Activated T-cell treated with anti-CD3 and anti-CD28 coated beads for 1 hour (primary cell): ENCODE measurements around the gene PWWP2B.

ENCODE experiments used
- DNase-seq: peaks from one replicate; pipeline ENCODE4 v3.0.0-alpha.2; 2020; ENCODE audit warnings: low read depth

The PWWP2B gene

DNA sequence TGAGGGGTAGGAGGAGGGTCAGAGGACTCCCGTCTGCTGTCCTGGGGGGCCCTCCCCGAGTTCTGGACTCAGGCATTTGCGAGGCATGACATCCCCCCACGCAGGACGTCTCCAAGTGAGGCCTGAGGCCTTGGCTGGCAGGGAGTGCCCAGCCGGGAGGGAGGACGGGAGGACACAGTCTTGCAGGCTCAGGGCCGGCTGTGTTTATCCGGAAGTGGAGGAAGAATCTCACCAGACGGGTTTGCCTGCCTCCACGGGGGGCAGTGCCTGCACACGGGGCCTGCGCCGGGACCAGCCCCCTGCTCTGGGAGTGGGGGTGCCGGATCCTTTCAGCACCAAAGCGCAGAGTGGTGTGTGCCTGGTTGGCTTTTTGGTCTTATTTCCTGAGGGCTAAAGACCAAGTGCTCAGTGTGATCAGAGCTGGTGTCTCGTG lies 10.9 kb downstream of the PWWP2B start:
- DNase-seq = no peak

- no peak for DNase-seq
Measured at GRCh38 chr10:132408367-132408781, 11.4 kb downstream of the PWWP2B start.

GRCh38 chr10:132408823-132409666 lies 12.0 kb downstream of the PWWP2B start:
- no peak for DNase-seq

GRCh38 chr10:132409667-132410028 lies 12.6 kb downstream of the PWWP2B start:
- DNase-seq = no peak

DNA sequence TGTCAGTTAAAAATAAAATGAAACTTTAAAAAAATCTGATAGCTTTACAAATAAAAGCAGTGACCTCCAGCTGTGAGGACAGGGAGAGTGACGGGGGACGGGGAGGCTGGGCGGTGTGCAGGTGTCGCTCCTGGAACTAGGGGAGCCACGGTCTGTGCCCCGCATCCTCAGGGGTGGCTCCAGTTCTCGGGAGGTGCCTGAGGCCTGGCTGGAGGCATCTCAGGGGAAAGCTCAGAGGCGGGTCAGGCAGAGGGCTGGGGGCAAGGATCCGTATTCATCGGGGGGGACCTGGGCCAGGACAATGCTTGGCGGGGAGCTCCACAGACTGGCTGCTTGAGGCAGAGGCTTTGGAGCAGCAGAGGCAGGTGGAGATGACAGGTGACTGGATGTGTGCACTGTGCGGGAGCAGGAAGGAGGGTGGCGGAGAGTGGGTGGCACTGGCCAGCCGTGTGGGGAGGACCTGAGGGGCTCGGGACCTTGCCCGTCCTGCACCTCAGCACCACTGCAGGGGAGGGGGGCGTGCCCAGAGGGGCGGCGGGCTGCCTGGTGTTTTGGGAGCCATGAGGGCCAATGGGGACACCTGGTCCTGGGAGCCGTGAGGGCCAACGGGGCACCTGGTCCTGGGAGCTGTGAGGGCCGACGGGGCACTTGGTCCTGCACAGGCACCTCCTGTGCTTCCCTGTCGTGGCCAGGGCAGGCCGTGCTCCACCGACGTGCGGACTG lies 13.2 kb downstream of the PWWP2B start:
- DNase-seq = no peak

GRCh38 chr10:132410779-132411532 lies 14.0 kb downstream of the PWWP2B start:
- no peak for DNase-seq

- DNase-seq = no peak
Measured at GRCh38 chr10:132411561-132412253, 14.7 kb downstream of the PWWP2B start.

- DNase-seq = no peak
Measured at GRCh38 chr10:132412316-132413192, 15.6 kb downstream of the PWWP2B start.

- DNase-seq = no peak
Measured at GRCh38 chr10:132413226-132414205, 16.5 kb downstream of the PWWP2B start.

GRCh38 chr10:132414402-132415016 lies 17.5 kb downstream of the PWWP2B start:
- no peak for DNase-seq

- no peak for DNase-seq
Measured at GRCh38 chr10:132415255-132415654, 18.3 kb downstream of the PWWP2B start.

DNA sequence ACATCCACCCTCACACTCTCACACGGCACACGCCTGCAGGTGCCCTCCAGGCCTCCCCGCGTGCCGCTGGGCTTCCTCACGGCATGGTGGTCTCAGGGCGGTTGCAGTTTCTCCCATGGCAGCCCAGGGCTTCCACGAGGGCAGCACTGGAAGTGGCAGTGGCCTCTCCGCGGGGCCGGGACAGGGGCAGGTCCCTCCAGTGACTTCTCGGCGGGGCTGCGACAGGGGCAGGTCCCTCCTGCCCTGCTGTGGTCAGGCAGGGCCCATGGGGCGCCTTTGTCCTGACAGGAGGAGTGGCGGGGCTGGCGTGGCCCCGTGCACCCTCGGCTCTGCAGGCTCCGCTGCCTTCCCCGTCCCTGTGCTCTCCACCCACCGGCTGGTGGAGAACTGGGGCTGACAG lies 19.0 kb downstream of the PWWP2B start:
- DNase-seq = no peak

GRCh38 chr10:132416566-132417256 lies 19.7 kb downstream of the PWWP2B start:
- DNase-seq = no peak

- DNase-seq = no peak
Measured at GRCh38 chr10:132417257-132417910, 20.4 kb downstream of the PWWP2B start.

DNA sequence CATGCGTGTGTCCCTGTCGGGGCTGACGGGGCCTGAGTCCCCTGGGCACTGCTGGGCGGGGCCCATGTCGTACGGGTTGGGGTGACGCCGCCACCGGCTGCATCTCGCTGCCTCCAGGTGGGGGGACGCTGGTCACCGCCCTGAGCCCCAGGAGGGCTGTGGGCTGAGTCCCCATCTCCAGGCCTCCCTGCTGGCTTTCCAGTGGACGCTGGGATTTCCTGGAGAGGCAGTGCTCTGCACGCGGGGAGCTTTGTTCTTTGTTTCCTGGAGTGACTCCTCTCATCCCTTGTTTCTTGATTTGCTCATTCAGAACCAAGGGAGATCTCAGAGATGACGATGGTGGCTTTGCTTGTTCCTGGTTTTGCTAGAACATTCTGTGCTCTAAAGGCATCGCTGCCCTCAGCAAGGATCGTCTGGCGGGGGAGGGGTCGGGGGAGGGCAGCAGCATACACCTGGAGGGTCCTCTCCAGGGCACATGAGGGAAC lies 21.0 kb downstream of the PWWP2B start:
- no peak for DNase-seq

DNA sequence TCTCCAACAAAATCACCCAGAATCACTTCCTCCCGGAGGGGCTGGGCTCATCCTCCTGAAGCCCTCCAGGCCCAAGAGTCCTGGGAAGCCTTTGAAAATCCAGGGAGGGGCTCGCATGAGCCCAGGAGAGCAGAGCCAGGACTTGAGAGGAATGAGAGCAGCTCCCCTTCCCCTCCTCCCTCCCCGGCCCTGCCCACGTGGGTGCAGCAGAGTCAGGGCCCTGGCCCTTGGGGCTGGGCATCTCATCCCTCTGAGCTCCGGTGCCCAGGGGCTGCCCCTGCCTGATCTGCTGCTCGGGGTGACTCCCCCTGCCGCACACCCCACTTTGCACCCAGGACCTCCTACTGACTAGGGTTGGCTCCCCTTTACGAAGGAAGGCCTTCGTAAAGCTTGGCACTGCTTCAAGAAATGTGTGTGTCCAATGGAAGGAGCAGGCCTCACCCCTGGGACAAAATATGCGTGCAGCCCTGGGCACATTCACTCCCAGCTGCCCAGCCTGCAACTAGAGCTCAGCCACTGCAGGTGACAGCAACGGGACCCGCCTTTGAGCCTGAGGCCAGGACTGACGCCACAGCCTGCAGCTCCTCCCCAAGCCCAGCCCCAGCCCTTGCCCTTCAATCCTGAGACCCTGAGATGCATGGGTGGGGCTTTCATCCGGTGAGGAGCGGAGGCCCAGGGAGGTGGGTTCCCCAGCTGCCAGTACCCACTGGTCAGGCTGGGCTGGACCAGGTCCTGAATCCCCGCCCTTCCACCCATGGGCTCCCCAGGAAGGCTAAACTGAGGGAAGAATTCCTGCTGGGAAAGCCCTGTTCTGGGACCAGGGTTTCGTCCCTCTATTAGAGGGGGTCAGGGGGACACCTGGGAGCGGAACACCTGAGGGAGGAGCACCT lies 21.8 kb downstream of the PWWP2B start:
- no peak for DNase-seq
